Panc1 (cell line): ENCODE data around the gene TNFRSF1B. TPM values are rescaled to one million over a fixed set of nuclear protein-coding genes. Genes with fewer than 3 reads are reported as not detected.

Experiments
- ATAC-seq: fragments of 200-7000 bp; cut with Tn5 transposase; 2 replicates; pipeline ENCODE4 v1.9.1; 2020; ENCODE audit warnings: mild to moderate bottlenecking, moderate library complexity
- BruUV-seq: library from RNA; stranded (reverse); fragments of 400-500 nt; replicated peaks from 2 replicates; lab custom pipeline; 2021; lab: Mats Ljungman, UMichigan
- CTCF ChIA-PET: fragments of 300-600 bp; sonication (Branson Sonifier 250); formaldehyde crosslinking; loops from one replicate; lab custom pipeline; 2022; ENCODE audit warnings: antibody characterized with exemption; lab: Charles Lee
- POLR2A ChIA-PET: fragments of 300-600 bp; sonication (Branson Sonifier 250); formaldehyde crosslinking; loops from one replicate; lab custom pipeline; 2022; ENCODE audit warnings: antibody characterized with exemption; lab: Charles Lee
- DNase-seq: peaks from one replicate; pipeline ENCODE4 v3.0.0-alpha.2; 2010; ENCODE audit warnings: low read depth, low spot score
- H3K27ac ChIP-seq: 2 replicates; pipeline ENCODE4 v1.5.1; 2011; ENCODE audit warnings: mild to moderate bottlenecking, low read length, inconsistent platforms
- H3K27me3 ChIP-seq: fragments of 200-500 bp; sonication (Bioruptor generic); 2 replicates; pipeline ENCODE4 v1.6.0; 2014; ENCODE audit warnings: low read length, inconsistent platforms; ENCODE audit not compliant: control insufficient read depth, insufficient read depth
- H3K36me3 ChIP-seq: fragments of 200-500 bp; sonication (Bioruptor generic); 2 replicates; pipeline ENCODE4 v1.5.1; 2014; ENCODE audit warnings: inconsistent platforms, mild to moderate bottlenecking, low read length, moderate library complexity; ENCODE audit not compliant: control insufficient read depth, insufficient read depth
- H3K4me1 ChIP-seq: 2 replicates; pipeline ENCODE4 v1.5.1; 2011; ENCODE audit warnings: inconsistent platforms, mild to moderate bottlenecking, low read length, moderate library complexity; ENCODE audit not compliant: control insufficient read depth, insufficient read depth
- H3K4me3 ChIP-seq, 2 experiments: 2 replicates each; pipeline ENCODE4 v1.5.1; 2011 to 2012; ENCODE audit warnings: low read depth in 2 of 2, low read length in 2 of 2, mild to moderate bottlenecking in 2 of 2, inconsistent platforms in 1 of 2, moderate library complexity in 1 of 2
- H3K9me3 ChIP-seq: fragments of 200-500 bp; sonication (Bioruptor generic); 2 replicates; pipeline ENCODE4 v1.5.1; 2014; ENCODE audit warnings: low read depth, mild to moderate bottlenecking, inconsistent platforms, low read length, moderate library complexity; ENCODE audit not compliant: control insufficient read depth, insufficient read depth
- POLR2AphosphoS5 ChIP-seq: IDR thresholded peaks from 2 replicates; pipeline ENCODE4 v1.6.1; 2012; ENCODE audit warnings: mild to moderate bottlenecking, low read depth, low read length, moderate library complexity
- SIN3A ChIP-seq: IDR thresholded peaks from 2 replicates; pipeline ENCODE4 v1.6.1; 2012; ENCODE audit warnings: low read depth, mild to moderate bottlenecking, low read length, moderate library complexity, borderline replicate concordance; ENCODE audit not compliant: insufficient read depth
- TCF7L2 ChIP-seq: IDR thresholded peaks from 2 replicates; pipeline ENCODE4 v1.6.1; 2011; ENCODE audit warnings: mild to moderate bottlenecking, low read depth, low read length, inconsistent platforms
- in situ Hi-C: cut with HindIII; loops from 2 replicates; pipeline ENCODE4 v1.10.0; 2016; ENCODE audit warnings: low sequenced_read_pairs, low pct_unique_long_range_greater_than_20kb
- intact Hi-C: fragments of 100-400 bp; cut with micrococcal nuclease; formaldehyde crosslinking; loops from one replicate; pipeline ENCODE4 v1.10.0; 2022; ENCODE audit not compliant: unreplicated experiment
- total RNA-seq: library from RNA; stranded (reverse); gene quantifications from one replicate; pipeline ENCODE4 v1.2.1, GENCODE V29; 2021; ENCODE audit not compliant: unreplicated experiment
- TF ChIP-seq, protein P1 (sequence below), 2 experiments: IDR thresholded peaks; 2 replicates each; pipeline ENCODE4 v1.6.1; 2011 to 2012; ENCODE audit warnings: low read depth in 2 of 2, control low read depth in 1 of 2, low read length in 1 of 2, mild to moderate bottlenecking in 1 of 2, moderate library complexity in 1 of 2; ENCODE audit not compliant: insufficient read depth in 1 of 2
- TF ChIP-seq, protein P2 (sequence below): fragments of 450-650 bp; IDR thresholded peaks from 2 replicates; pipeline ENCODE4 v1.5.1; 2017; ENCODE audit warnings: mild to moderate bottlenecking

Gene TNFRSF1B
- total RNA-seq, 1 experiment from 2014 or later, result 18.8 TPM

GRCh38 chr1:12135612-12136011 lies 31.2 kb upstream of the TNFRSF1B start:
- Histone ChIP-seq H3K27me3 (no peaks in the 10 kb centered on the region), H3K4me3 (no peak overlapping the region), H3K9me3 (no peaks in the 10 kb centered on the region), H3K36me3 (no peaks in the 10 kb centered on the region), H3K27ac (peak overlapping the region; percentile 48; the same call in 1 of the 2 replicates), H3K4me1 (peaks cover 9% of the 10 kb centered on the region)
- in situ Hi-C loops, result no loop called here
- ChIA-PET CTCF (interaction anchor here (0.7 to 1.1 kb wide), 2 partner anchors 11 to 275 kb away, joined by 3 read pairs; no protein-coding TSS in a partner anchor), POLR2A (interaction anchor here (0.6 kb wide), 1 partner anchor 226 kb away, joined by 3 read pairs; no protein-coding TSS in a partner anchor)
- ATAC-seq, result peak; percentile 60
- TF ChIP-seq SIN3A (no peak), POLR2AphosphoS5 (no peak), TCF7L2 (no peak)
- TF ChIP-seq, protein P1, sequence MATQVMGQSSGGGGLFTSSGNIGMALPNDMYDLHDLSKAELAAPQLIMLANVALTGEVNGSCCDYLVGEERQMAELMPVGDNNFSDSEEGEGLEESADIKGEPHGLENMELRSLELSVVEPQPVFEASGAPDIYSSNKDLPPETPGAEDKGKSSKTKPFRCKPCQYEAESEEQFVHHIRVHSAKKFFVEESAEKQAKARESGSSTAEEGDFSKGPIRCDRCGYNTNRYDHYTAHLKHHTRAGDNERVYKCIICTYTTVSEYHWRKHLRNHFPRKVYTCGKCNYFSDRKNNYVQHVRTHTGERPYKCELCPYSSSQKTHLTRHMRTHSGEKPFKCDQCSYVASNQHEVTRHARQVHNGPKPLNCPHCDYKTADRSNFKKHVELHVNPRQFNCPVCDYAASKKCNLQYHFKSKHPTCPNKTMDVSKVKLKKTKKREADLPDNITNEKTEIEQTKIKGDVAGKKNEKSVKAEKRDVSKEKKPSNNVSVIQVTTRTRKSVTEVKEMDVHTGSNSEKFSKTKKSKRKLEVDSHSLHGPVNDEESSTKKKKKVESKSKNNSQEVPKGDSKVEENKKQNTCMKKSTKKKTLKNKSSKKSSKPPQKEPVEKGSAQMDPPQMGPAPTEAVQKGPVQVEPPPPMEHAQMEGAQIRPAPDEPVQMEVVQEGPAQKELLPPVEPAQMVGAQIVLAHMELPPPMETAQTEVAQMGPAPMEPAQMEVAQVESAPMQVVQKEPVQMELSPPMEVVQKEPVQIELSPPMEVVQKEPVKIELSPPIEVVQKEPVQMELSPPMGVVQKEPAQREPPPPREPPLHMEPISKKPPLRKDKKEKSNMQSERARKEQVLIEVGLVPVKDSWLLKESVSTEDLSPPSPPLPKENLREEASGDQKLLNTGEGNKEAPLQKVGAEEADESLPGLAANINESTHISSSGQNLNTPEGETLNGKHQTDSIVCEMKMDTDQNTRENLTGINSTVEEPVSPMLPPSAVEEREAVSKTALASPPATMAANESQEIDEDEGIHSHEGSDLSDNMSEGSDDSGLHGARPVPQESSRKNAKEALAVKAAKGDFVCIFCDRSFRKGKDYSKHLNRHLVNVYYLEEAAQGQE (IDR thresholded peaks at IDR 0.05; ENCODE audit: insufficient read depth in 1 of 2, low read depth in 2 of 2, low read length in 1 of 2), result no peak
- TF ChIP-seq, protein P2, sequence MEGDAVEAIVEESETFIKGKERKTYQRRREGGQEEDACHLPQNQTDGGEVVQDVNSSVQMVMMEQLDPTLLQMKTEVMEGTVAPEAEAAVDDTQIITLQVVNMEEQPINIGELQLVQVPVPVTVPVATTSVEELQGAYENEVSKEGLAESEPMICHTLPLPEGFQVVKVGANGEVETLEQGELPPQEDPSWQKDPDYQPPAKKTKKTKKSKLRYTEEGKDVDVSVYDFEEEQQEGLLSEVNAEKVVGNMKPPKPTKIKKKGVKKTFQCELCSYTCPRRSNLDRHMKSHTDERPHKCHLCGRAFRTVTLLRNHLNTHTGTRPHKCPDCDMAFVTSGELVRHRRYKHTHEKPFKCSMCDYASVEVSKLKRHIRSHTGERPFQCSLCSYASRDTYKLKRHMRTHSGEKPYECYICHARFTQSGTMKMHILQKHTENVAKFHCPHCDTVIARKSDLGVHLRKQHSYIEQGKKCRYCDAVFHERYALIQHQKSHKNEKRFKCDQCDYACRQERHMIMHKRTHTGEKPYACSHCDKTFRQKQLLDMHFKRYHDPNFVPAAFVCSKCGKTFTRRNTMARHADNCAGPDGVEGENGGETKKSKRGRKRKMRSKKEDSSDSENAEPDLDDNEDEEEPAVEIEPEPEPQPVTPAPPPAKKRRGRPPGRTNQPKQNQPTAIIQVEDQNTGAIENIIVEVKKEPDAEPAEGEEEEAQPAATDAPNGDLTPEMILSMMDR, result no peak
- DNase-seq, result no peak
- intact Hi-C loops, result no loop called here
- BruUV-seq, result no TSS peak

- POLR2A ChIA-PET, result no interaction called here
- TF ChIP-seq, protein P2, result no peak
- TF ChIP-seq POLR2AphosphoS5 (no peak), TCF7L2 (no peak), SIN3A (no peak)
- TF ChIP-seq, protein P1 (IDR thresholded peaks at IDR 0.05; ENCODE audit: insufficient read depth in 1 of 2, low read depth in 2 of 2, low read length in 1 of 2), result no peak
- no peak for ATAC-seq
- Histone ChIP-seq H3K27me3 (no peaks in the 10 kb centered on the region), H3K36me3 (no peaks in the 10 kb centered on the region), H3K4me3 (no peak overlapping the region), H3K9me3 (no peaks in the 10 kb centered on the region), H3K4me1 (peaks cover 8% of the 10 kb centered on the region), H3K27ac (no peak overlapping the region; the same call in 1 of the 2 replicates)
- in situ Hi-C loops, result no loop called here
- intact Hi-C loops, result no loop called here
- no peak for DNase-seq
- no TSS peak for BruUV-seq
- CTCF ChIA-PET, result no interaction called here
These were observed 29.7 kb upstream of the TNFRSF1B start for GRCh38 chr1:12136916-12137610.
